ENCODE results near the gene XG. TPM values are rescaled to one million over a fixed set of nuclear protein-coding genes. Genes with fewer than 3 reads are reported as not detected.

Gene XG
- total RNA-seq, 4 donors from 2014 or later: 0.76 TPM; not detected in 3

GRCh38 chrX:2781698-2782097 lies 29.9 kb downstream of the XG start:
- H3K4me3 ChIP-seq: no peak overlapping the region
- no peak for DNase-seq
- H3K4me1 ChIP-seq: no peaks in the 10 kb centered on the region
- no peaks in the 10 kb centered on the region for H3K27me3 ChIP-seq
- intact Hi-C loops (cut with DNase I; ENCODE audit: low total_unique reads): no loop called here
- H3K36me3 ChIP-seq: no peaks in the 10 kb centered on the region
- H3K27ac ChIP-seq: no peak overlapping the region
- no peak for TF ChIP-seq POLR2A (IDR thresholded peaks at IDR 0.05)
- H3K9me3 ChIP-seq: no peaks in the 10 kb centered on the region

GRCh38 chrX:2782171-2782570 lies 30.3 kb downstream of the XG start:
- no peaks in the 10 kb centered on the region for H3K27me3 ChIP-seq
- H3K36me3 ChIP-seq: no peaks in the 10 kb centered on the region
- DNase-seq: no peak
- no peaks in the 10 kb centered on the region for H3K9me3 ChIP-seq
- no peaks in the 10 kb centered on the region for H3K4me1 ChIP-seq
- no peak overlapping the region for H3K4me3 ChIP-seq
- no peak overlapping the region for H3K27ac ChIP-seq
- intact Hi-C loops (cut with DNase I; ENCODE audit: low total_unique reads): no loop called here
- no peak for TF ChIP-seq POLR2A (IDR thresholded peaks at IDR 0.05)
- TF ChIP-seq, protein P1, sequence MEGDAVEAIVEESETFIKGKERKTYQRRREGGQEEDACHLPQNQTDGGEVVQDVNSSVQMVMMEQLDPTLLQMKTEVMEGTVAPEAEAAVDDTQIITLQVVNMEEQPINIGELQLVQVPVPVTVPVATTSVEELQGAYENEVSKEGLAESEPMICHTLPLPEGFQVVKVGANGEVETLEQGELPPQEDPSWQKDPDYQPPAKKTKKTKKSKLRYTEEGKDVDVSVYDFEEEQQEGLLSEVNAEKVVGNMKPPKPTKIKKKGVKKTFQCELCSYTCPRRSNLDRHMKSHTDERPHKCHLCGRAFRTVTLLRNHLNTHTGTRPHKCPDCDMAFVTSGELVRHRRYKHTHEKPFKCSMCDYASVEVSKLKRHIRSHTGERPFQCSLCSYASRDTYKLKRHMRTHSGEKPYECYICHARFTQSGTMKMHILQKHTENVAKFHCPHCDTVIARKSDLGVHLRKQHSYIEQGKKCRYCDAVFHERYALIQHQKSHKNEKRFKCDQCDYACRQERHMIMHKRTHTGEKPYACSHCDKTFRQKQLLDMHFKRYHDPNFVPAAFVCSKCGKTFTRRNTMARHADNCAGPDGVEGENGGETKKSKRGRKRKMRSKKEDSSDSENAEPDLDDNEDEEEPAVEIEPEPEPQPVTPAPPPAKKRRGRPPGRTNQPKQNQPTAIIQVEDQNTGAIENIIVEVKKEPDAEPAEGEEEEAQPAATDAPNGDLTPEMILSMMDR (IDR thresholded peaks at IDR 0.05): no peak

DNA sequence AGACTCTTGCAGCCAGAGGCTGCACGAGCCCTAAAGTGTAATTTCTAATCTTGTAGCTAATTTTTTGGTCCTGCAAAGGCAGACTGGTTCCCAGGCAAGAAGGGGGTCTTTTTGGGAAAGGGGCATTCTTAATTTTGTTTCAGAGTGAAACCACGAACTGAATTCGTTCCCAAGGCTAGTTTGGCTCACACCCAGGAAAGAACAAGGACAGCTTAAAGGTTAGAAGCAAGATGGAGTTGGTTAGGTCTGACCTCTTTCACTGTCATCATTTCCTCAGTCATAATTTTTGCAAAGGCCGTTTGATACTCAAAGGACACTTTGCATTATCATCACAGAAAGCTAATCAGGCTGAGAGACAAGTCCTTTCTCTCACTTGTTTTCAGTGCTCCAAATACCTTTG lies 30.9 kb downstream of the XG start:
- DNase-seq: no peak
- intact Hi-C loops (cut with DNase I; ENCODE audit: low total_unique reads): no loop called here
- H3K36me3 ChIP-seq: no peaks in the 10 kb centered on the region
- no peak overlapping the region for H3K4me3 ChIP-seq
- H3K9me3 ChIP-seq: no peaks in the 10 kb centered on the region
- no peaks in the 10 kb centered on the region for H3K27me3 ChIP-seq
- TF ChIP-seq POLR2A (IDR thresholded peaks at IDR 0.05): no peak
- TF ChIP-seq, protein P1 (IDR thresholded peaks at IDR 0.05): no peak
- no peaks in the 10 kb centered on the region for H3K4me1 ChIP-seq
- H3K27ac ChIP-seq: no peak overlapping the region

- intact Hi-C loops (cut with DNase I; ENCODE audit: low total_unique reads): no loop called here
- H3K27ac ChIP-seq: no peak overlapping the region
- H3K9me3 ChIP-seq: no peaks in the 10 kb centered on the region
- H3K27me3 ChIP-seq: no peaks in the 10 kb centered on the region
- H3K4me3 ChIP-seq: no peak overlapping the region
- no peak for DNase-seq
- no peaks in the 10 kb centered on the region for H3K36me3 ChIP-seq
- TF ChIP-seq, protein P1 (IDR thresholded peaks at IDR 0.05): no peak
- no peak for TF ChIP-seq POLR2A (IDR thresholded peaks at IDR 0.05)
- no peaks in the 10 kb centered on the region for H3K4me1 ChIP-seq
These were observed 32.2 kb downstream of the XG start for GRCh38 chrX:2784026-2784425.

- TF ChIP-seq POLR2A (IDR thresholded peaks at IDR 0.05): no peak
- TF ChIP-seq, protein P1 (IDR thresholded peaks at IDR 0.05): no peak
These were observed 33.7 kb downstream of the XG start for GRCh38 chrX:2785538-2785937.

GRCh38 chrX:2788980-2789379 lies 37.1 kb downstream of the XG start:
- intact Hi-C loops (cut with DNase I; ENCODE audit: low total_unique reads): no loop called here
- TF ChIP-seq, protein P1 (IDR thresholded peaks at IDR 0.05): no peak
- no peak for TF ChIP-seq POLR2A (IDR thresholded peaks at IDR 0.05)
- no peaks in the 10 kb centered on the region for H3K36me3 ChIP-seq
- no peaks in the 10 kb centered on the region for H3K9me3 ChIP-seq
- H3K27ac ChIP-seq: no peak overlapping the region
- no peaks in the 10 kb centered on the region for H3K27me3 ChIP-seq
- H3K4me3 ChIP-seq: no peak overlapping the region
- no peaks in the 10 kb centered on the region for H3K4me1 ChIP-seq
- DNase-seq: no peak

More at GRCh38 chrX:2785538-2785937, 33.7 kb downstream of the XG start:
- no peak overlapping the region for H3K27ac ChIP-seq
- intact Hi-C loops (cut with DNase I; ENCODE audit: low total_unique reads): no loop called here
- no peaks in the 10 kb centered on the region for H3K27me3 ChIP-seq
- H3K4me3 ChIP-seq: no peak overlapping the region
- no peaks in the 10 kb centered on the region for H3K36me3 ChIP-seq
- DNase-seq: no peak
- no peaks in the 10 kb centered on the region for H3K9me3 ChIP-seq
- no peaks in the 10 kb centered on the region for H3K4me1 ChIP-seq
